Neural cell (in vitro differentiated cells): ENCODE data around the gene MYMK. TPM values are rescaled to one million over a fixed set of nuclear protein-coding genes. Genes with fewer than 3 reads are reported as not detected.

ENCODE experiments used
- H2AFZ ChIP-seq: fragments of 200-600, 300-800 bp; sonication (generic), shearing (Covaris generic); 2 replicates; pipeline ENCODE4 v1.6.0; 2014; ENCODE audit warnings: low read depth, mild to moderate bottlenecking, antibody characterized with exemption, low read length, moderate library complexity
- H3F3A ChIP-seq: fragments of 200-600 bp; shearing (Covaris generic); 2 replicates; pipeline ENCODE4 v1.6.1; 2016; ENCODE audit warnings: mild to moderate bottlenecking, moderate library complexity, mixed read lengths, antibody characterized with exemption, low read length; ENCODE audit not compliant: insufficient read depth, poor library complexity, severe bottlenecking
- H3K27ac ChIP-seq: fragments of 200-600, 300-800 bp; sonication (generic), shearing (Covaris generic); 2 replicates; pipeline ENCODE4 v1.5.1; 2014; ENCODE audit warnings: mild to moderate bottlenecking, low read length, moderate library complexity
- H3K27me3 ChIP-seq: fragments of 300-800, 200-600 bp; sonication (generic), shearing (Covaris generic); 2 replicates; pipeline ENCODE4 v1.6.0; 2014; ENCODE audit warnings: mild to moderate bottlenecking, low read depth, low read length, moderate library complexity; ENCODE audit not compliant: insufficient read depth
- H3K36me3 ChIP-seq: fragments of 300-800, 200-600 bp; sonication (generic), shearing (Covaris generic); 2 replicates; pipeline ENCODE4 v1.5.1; 2014; ENCODE audit warnings: mild to moderate bottlenecking, antibody characterized with exemption, low read length, moderate library complexity; ENCODE audit not compliant: insufficient read depth
- H3K4me2 ChIP-seq: fragments of 300-800, 200-600 bp; sonication (generic), shearing (Covaris generic); 2 replicates; pipeline ENCODE4 v1.6.0; 2014; ENCODE audit warnings: mild to moderate bottlenecking, low read length
- H3K4me3 ChIP-seq: fragments of 300-800, 200-600 bp; sonication (generic), shearing (Covaris generic); 2 replicates; pipeline ENCODE4 v1.5.1; 2014; ENCODE audit warnings: mild to moderate bottlenecking, low read length, moderate library complexity
- H3K79me2 ChIP-seq: fragments of 200-600 bp; shearing (Covaris generic); replicated peaks from 2 replicates; pipeline ENCODE4 v1.6.0; 2014; ENCODE audit warnings: mild to moderate bottlenecking, low read length, moderate library complexity; ENCODE audit not compliant: insufficient read depth
- H3K9ac ChIP-seq: fragments of 300-800, 200-600 bp; sonication (generic), shearing (Covaris generic); 2 replicates; pipeline ENCODE4 v1.6.1; 2016; ENCODE audit warnings: mild to moderate bottlenecking, low read length, mixed read lengths
- H3K9me2 ChIP-seq: fragments of 200-600 bp; shearing (Covaris generic); 2 replicates; pipeline ENCODE4 v1.6.1; 2016; ENCODE audit warnings: mild to moderate bottlenecking, low read length, mixed read lengths; ENCODE audit not compliant: insufficient read depth
- H3K9me3 ChIP-seq: fragments of 200-600, 300-800 bp; sonication (generic), shearing (Covaris generic); 2 replicates; pipeline ENCODE4 v1.6.1; 2016; ENCODE audit warnings: mild to moderate bottlenecking, mixed run types, low read length, moderate library complexity, mixed read lengths
- H4K20me1 ChIP-seq: fragments of 200-600 bp; shearing (Covaris generic); 2 replicates; pipeline ENCODE4 v1.6.1; 2016; ENCODE audit warnings: mild to moderate bottlenecking, mixed run types; ENCODE audit not compliant: insufficient read depth
- EP300 ChIP-seq: fragments of 450-650 bp; conservative IDR thresholded peaks from 2 replicates; pipeline ENCODE4 v1.6.1; 2014; ENCODE audit warnings: antibody characterized with exemption, mild to moderate bottlenecking, moderate library complexity; ENCODE audit not compliant: poor library complexity, severe bottlenecking
- EZH2 ChIP-seq: fragments of 200-600, 300-800 bp; shearing (Covaris generic), sonication (generic); IDR thresholded peaks from 2 replicates; pipeline ENCODE4 v1.6.1; 2014; ENCODE audit warnings: antibody characterized with exemption, low read length, borderline replicate concordance, mild to moderate bottlenecking; ENCODE audit not compliant: insufficient read depth, poor library complexity, severe bottlenecking
- MXI1 ChIP-seq: fragments of 450-650 bp; conservative IDR thresholded peaks from 2 replicates; pipeline ENCODE4 v1.6.1; 2014; ENCODE audit warnings: antibody characterized with exemption, mild to moderate bottlenecking; ENCODE audit not compliant: poor library complexity, severe bottlenecking
- POLR2AphosphoS5 ChIP-seq: IDR thresholded peaks from 2 replicates; pipeline ENCODE4 v1.6.1; 2012
- RAD21 ChIP-seq: fragments of 450-650 bp; conservative IDR thresholded peaks from 2 replicates; pipeline ENCODE4 v1.6.1; 2014; ENCODE audit warnings: antibody characterized with exemption, mild to moderate bottlenecking, moderate library complexity
- REST ChIP-seq: IDR thresholded peaks from 2 replicates; pipeline ENCODE4 v1.6.1; 2012; ENCODE audit warnings: borderline replicate concordance
- SMC3 ChIP-seq: fragments of 450-650 bp; conservative IDR thresholded peaks from 2 replicates; pipeline ENCODE4 v1.6.1; 2014; ENCODE audit warnings: antibody characterized with exemption, mild to moderate bottlenecking, moderate library complexity; ENCODE audit not compliant: poor library complexity
- TAF1 ChIP-seq: IDR thresholded peaks from 2 replicates; pipeline ENCODE4 v1.6.1; 2012; ENCODE audit warnings: low read depth
- polyA plus RNA-seq: library from polyadenylated mRNA; depleted of rRNA; stranded (reverse); fragments of >200 nt; gene quantifications from 2 replicates; pipeline ENCODE4 v1.2.3, GENCODE V29; 2014
- TF ChIP-seq, protein P1 (sequence below): fragments of 450-650 bp; IDR thresholded peaks from 2 replicates; pipeline ENCODE4 v1.5.1; 2014; ENCODE audit warnings: antibody characterized with exemption, mild to moderate bottlenecking, moderate library complexity; ENCODE audit not compliant: poor library complexity, severe bottlenecking

MYMK gene
- polyA plus RNA-seq, 1 donor from 2014 or later: not detected

DNA sequence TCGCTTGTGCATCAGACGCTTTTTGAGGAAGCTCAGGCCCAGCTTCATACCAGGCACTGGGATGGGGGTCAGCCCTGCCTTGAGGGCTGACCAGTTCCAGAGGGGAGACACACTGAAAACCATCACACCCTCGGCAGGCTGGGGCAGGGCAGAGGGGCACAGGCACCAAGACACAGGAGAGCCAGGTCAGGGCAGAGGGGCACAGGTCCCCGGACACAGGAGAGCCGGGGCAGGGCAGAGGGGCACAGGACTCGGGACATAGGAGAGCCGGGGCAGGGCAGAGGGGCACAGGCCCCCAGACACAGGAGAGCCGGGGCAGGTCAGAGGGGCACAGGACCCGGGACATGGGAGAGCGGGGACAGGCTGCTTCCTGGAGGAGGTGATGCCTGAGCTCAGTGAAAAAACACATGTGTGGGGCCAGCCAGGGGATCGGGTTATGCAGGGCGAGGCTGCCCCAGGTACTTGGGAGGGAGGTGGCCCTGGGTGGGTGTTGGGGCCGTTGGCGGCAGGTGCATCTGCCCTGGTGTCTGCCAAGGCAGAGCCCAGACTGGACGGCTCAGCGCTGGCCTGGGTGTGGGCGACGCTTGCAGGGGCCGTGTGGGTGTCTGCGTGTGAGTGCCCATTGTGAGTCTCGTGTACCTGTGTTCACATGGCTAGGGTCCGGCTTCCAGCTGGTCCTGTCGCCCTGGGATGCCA lies 30.8 kb downstream of the MYMK start:
- no peak overlapping the region for H3K4me3 ChIP-seq

GRCh38 chr9:133493428-133493827 lies 31.3 kb downstream of the MYMK start:
- TF ChIP-seq, protein P1, sequence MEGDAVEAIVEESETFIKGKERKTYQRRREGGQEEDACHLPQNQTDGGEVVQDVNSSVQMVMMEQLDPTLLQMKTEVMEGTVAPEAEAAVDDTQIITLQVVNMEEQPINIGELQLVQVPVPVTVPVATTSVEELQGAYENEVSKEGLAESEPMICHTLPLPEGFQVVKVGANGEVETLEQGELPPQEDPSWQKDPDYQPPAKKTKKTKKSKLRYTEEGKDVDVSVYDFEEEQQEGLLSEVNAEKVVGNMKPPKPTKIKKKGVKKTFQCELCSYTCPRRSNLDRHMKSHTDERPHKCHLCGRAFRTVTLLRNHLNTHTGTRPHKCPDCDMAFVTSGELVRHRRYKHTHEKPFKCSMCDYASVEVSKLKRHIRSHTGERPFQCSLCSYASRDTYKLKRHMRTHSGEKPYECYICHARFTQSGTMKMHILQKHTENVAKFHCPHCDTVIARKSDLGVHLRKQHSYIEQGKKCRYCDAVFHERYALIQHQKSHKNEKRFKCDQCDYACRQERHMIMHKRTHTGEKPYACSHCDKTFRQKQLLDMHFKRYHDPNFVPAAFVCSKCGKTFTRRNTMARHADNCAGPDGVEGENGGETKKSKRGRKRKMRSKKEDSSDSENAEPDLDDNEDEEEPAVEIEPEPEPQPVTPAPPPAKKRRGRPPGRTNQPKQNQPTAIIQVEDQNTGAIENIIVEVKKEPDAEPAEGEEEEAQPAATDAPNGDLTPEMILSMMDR: no peak
- no peak for TF ChIP-seq POLR2AphosphoS5
- no peak for TF ChIP-seq EP300
- TF ChIP-seq TAF1: no peak
- no peak for TF ChIP-seq MXI1
- no peak for TF ChIP-seq SMC3
- no peak for TF ChIP-seq REST
- no peak for TF ChIP-seq RAD21
- TF ChIP-seq EZH2: no peak
- Histone ChIP-seq H3K9ac (no peak overlapping the region), H3K9me3 (no peaks in the 10 kb centered on the region), H2AFZ (no peak overlapping the region), H4K20me1 (no peaks in the 10 kb centered on the region), H3K27me3 (no peaks in the 10 kb centered on the region), H3F3A (no peaks in the 10 kb centered on the region), H3K4me3 (no peak overlapping the region), H3K36me3 (no peaks in the 10 kb centered on the region), H3K79me2 (no peaks in the 10 kb centered on the region), H3K4me2 (no peak overlapping the region), H3K27ac (no peak overlapping the region), H3K9me2 (no peaks in the 10 kb centered on the region)

More for the DNA sequence above, 30.8 kb downstream of the MYMK start:
- Histone ChIP-seq H3F3A (no peaks in the 10 kb centered on the region), H3K9me3 (no peaks in the 10 kb centered on the region), H2AFZ (no peak overlapping the region), H3K9me2 (no peaks in the 10 kb centered on the region), H3K79me2 (no peaks in the 10 kb centered on the region), H3K27me3 (no peaks in the 10 kb centered on the region), H3K27ac (no peak overlapping the region), H3K4me2 (no peak overlapping the region), H3K36me3 (no peaks in the 10 kb centered on the region), H3K9ac (no peak overlapping the region), H4K20me1 (no peaks in the 10 kb centered on the region)
- TF ChIP-seq RAD21 (no peak), TAF1 (no peak), SMC3 (no peak), MXI1 (no peak), POLR2AphosphoS5 (no peak), REST (no peak)
